Measurements from ENCODE around the gene STMN3. TPM values are rescaled to one million over a fixed set of nuclear protein-coding genes. Genes with fewer than 3 reads are reported as not detected.

The STMN3 gene
- 17.0 TPM for polyA plus RNA-seq (2013, experiment 1 of 2; ENCODE audit: insufficient read length)
- 17.0 TPM for polyA plus RNA-seq (2013, experiment 2 of 2; ENCODE audit: insufficient read length)

DNA sequence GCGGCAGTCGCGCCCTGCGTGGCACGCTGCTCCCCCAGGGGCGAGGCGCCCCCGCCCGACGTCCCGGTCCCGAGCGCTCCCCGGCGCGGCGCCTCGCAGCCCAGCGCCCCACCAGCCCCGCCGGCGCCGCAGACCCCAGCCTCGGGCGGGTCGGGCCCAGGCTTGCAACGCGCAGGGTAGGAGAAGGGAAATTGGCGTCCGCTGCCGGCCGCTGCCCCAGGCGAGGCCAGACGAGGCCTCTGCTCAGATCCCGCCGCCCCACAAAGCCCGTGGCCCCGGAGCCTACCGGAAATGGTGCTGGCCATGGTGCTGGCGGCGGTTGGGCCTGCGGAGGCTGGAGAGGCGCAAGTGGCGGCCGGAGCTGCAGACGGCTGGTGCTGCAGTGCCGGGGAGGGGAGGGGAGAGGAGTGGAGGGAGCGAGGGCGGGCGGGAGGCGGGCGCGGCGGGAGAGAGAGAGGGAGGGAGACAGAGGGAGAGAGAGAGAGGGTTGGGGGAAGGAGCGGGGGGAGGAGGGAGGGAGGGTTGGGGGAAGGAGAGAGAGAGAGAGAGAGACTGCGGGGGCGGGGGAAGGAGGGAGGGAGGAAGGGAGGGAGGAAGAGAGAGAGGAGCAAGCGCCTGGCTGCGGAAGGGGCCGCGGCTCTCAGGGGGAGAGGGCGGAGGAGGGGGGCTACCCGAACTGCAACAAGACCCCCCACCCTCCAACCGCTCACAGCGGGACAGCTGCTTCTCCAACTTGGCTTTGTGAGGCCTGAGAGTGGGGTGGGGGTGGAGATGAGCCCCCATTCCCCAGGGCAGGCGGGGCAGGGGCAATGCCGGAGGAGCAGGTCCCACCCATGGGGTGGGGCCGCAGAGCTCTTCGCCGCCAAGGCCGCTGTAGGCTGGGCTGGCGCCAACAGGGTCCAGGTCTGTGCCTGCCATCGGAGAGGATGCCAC lies at the start of gene STMN3:
Gene STMN3 (minus strand): TSS at position 384 of the 933 bp plus-strand sequence. CDS start 79 bp downstream, at position 305.
- peak; percentile 91 for DNase-seq

DNA sequence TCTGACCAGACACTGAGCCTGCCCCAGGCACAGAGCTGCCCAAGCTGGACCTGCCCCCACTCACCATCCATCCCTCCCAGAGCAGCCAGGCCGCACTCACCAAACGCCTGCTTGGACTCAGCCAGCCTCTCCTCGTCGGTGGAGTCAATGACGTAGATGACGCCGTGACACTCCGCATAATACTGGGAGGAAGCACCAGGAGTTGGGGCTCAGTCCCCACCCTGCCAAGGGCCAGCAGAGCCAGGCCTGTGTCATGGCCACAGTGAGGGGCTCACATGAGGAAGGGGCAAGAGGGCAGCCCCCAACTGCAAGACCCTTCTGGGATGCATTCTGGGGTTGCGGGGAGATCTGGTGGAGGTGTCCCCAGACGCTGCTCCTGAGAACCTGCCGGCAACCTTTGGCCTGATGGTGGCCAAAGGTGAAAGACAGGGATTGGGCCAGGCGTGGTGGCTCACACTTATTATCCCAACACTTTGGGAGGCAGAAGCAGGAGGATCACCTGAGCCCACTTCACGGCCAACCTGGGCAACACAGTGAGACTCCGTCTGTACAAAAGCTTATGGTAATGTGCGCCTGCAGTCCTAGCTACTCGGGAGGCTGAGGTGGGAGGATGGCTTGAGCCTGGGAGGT lies 48.9 kb upstream of the STMN3 start:
- no peak for DNase-seq

DNA sequence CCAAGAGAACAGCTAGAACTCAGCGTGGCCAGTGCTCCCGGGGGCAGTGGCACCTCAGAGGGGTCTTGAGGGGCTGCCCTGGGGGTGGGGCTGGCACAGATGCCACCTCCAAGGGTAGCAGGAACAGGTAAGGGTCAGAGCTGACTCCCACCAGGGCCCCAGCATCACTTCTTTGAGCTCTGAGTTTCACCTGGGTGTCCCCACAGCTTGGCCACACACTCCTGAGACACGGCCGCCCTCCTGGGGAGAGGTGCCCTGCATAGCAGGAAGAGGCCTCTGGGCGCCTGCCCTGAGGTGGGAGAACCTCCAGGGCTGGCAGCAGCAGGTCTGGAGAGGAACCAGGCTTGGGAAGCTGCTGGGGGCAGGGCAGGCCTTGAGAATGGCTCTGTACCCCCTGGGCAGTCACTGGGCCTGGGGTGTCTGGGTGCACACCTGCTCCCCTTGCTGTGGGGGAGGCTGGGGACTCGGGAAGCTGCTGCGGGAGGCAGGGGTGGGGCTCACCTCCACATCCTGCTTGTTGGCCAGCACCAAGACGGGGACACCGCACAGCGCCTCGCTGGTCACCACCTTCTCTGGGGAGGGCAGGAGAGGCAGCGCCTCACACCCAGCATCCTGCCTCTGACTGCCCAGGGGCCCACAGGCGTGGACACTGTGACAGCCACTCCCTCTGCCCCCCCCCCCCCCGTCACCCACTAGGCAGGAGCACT lies 48.3 kb upstream of the STMN3 start:
- no peak for DNase-seq

DNA sequence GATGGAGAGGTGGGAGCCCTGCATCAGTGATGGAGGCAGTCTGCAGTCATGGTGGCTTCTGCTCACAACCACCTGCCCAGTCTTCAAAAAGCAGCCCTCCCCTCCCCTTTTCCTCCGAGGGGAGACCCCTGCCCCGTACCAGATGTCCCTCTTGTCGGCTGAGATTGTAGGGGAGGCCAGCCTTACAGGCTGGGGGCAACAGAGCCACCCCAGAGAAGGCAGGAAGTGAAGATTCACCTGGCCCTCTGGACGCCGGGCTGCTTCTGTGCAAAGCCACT lies 47.8 kb upstream of the STMN3 start:
- DNase-seq: no peak

DNA sequence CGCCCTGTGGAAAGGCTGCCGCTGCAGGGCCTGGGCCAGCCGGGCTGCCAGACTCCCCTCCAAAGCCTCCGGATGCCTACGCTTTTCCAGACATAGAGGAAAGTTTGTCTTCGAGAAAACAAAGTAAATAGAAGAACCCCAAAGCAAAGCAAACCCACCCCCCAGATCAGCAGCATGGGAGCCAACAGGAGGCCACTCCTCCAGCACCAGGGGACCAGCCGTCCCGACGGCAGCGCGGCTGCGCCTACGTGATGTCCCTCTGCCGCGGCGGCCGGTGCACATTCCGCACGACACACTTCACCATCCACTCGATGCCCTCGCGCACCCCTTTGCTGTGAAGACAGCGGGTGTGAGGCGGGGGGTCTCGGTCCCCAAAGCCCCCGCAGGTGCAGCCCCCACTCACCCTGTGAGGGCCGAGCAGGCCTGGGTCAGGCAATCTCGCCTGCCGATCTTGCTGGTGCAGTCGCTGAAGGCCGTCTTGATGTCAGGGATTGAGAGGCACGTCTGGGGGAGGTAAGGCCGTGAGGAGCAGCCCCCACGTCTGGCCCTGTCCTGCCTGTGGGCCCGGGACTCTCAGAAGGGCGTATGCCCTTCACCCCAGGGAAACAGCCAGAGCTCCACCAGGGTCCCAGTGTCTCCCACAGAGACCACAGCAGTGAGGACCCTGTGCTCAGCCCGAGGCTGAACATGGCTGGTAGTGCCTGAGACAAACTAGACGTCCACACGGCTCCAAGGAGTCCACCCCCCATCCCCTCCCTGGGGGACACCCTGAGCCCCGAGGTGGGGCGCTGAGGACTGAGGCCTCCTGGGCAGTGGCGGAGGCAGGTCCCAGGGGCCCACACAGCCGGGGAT lies 47.2 kb upstream of the STMN3 start:
- DNase-seq: no peak

DNA sequence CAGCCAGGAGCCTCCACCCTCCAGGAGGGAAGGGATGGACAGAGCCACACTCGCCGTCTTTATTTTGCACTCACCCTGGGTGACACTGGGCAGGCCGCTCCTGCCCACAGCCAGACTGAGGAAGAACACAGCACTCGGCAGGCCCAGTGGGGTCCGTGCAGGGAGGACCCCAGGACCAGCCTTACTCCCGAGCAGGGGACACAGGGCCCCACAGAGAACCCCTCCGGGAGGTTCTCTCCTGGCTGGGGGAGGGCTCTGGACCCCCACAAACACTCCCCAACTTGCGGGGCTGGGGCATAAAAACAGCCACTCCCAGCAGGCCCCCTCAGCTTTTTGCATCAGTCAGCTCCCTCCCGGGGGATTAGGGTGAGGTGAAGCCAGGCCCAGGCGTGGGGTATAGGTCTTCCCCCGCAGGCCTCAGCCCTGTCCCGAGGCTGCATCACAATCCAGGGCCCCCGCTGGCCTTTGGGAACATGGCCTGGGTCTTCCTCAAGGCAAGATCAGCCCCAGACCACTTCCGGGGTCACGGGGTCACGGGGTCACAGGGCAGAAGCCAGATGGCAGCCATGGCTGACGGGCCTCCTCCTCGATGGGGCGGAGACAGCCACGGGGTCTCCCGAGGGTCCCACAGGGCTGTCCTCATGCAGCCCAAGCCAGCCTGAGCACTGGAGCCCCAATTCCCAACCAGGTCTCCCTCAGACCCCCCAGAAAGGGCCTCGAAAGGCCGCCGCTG lies 46.4 kb upstream of the STMN3 start:
- DNase-seq: no peak

DNA sequence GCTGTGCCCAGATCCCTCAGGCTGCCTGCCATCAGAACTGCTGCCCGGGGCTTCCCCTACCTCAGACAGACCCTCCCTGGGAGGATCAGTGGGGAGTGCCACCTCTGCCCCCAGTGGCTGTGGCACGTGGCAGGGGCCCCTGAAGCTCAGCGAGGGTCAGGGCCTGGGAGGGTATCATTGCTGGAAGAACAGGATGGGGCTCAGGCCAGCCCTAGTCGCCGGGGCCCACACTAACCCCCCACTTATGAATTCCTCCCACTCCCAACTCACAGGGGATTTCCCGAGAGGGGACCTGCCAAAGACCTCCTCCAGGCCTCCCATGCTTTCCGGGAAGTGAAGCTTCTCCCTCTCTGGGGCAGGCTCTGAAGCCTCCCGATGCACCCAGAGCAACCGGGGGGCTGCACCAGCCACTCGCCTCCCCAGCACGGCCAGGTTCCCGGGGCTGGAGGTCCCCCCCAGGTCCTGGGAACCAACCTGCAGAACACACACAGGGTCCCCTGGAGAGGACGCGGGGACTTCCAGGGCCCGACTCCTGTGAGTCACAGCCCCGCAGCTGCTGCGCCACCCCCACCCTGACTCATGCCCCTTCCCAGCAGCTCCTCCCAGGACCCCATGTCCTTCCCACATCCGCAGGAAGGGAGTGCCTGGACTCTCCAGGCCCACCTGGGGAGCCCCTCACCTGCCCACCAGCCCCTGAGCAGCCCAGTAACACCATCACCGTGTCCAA lies 45.7 kb upstream of the STMN3 start:
- peak; percentile 87 for DNase-seq

DNA sequence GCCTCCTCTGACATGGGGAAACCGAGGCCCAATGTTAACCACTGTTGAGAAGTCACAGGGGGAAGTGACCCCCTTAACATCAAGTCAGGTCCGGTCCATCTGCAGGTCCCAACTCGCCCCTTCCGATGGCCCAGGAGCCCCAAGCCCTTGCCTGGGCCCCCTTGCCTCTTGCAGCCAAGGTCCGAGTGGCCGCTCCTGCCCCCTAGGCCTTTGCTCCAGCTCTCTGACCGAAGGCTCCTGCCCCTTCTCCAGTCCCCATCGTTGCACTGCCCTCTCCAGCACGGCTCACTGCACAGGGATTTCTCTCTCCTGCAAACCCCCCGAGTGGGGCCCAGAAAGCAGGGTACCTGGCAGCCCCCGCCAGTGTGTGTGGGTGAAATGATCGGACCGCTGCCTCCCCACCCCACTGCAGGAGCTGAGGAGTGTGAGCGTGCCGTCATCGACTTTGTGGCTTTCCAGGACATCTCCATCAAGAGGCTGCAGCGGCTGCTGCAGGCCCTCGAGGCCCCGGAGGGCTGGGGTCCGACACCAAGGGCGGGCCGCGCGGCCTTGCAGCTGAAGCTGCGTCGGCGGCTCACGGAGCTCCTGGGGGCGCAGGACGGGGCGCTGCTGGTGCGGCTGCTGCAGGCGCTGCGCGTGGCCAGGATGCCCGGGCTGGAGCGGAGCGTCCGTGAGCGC lies 44.8 kb upstream of the STMN3 start:
- no peak for DNase-seq

DNA sequence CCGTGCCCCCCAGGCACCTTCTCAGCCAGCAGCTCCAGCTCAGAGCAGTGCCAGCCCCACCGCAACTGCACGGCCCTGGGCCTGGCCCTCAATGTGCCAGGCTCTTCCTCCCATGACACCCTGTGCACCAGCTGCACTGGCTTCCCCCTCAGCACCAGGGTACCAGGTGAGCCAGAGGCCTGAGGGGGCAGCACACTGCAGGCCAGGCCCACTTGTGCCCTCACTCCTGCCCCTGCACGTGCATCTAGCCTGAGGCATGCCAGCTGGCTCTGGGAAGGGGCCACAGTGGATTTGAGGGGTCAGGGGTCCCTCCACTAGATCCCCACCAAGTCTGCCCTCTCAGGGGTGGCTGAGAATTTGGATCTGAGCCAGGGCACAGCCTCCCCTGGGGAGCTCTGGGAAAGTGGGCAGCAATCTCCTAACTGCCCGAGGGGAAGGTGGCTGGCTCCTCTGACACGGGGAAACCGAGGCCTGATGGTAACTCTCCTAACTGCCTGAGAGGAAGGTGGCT lies 44.2 kb upstream of the STMN3 start:
- no peak for DNase-seq

DNA sequence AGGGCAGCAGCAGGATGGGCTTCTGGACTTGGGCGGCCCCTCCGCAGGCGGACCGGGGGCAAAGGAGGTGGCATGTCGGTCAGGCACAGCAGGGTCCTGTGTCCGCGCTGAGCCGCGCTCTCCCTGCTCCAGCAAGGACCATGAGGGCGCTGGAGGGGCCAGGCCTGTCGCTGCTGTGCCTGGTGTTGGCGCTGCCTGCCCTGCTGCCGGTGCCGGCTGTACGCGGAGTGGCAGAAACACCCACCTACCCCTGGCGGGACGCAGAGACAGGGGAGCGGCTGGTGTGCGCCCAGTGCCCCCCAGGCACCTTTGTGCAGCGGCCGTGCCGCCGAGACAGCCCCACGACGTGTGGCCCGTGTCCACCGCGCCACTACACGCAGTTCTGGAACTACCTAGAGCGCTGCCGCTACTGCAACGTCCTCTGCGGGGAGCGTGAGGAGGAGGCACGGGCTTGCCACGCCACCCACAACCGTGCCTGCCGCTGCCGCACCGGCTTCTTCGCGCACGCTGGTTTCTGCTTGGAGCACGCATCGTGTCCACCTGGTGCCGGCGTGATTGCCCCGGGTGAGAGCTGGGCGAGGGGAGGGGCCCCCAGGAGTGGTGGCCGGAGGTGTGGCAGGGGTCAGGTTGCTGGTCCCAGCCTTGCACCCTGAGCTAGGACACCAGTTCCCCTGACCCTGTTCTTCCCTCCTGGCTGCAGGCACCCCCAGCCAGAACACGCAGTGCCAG lies 43.6 kb upstream of the STMN3 start, which contains the start of gene TNFRSF6B:
Gene TNFRSF6B (plus strand): TSS at position 25 of the 729 bp plus-strand sequence. CDS start 116 bp downstream, at position 141.
- no peak for DNase-seq

DNA sequence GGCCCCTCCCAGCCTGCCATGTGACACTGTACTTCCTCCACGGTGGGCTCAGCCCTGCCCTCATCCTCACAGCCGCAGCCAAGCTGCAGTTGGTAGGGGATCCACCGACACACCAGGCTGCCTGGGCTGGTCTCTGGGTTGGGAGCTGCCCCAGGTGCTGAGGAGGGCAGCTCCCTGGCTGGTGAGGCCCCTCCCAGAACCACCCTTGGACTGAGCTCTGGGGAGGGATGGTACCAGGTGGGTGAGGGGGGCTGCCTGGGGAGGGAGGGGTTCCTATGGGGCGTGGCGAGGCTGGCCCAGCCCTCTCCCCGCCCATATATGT lies 43.0 kb upstream of the STMN3 start:
- no peak for DNase-seq

DNA sequence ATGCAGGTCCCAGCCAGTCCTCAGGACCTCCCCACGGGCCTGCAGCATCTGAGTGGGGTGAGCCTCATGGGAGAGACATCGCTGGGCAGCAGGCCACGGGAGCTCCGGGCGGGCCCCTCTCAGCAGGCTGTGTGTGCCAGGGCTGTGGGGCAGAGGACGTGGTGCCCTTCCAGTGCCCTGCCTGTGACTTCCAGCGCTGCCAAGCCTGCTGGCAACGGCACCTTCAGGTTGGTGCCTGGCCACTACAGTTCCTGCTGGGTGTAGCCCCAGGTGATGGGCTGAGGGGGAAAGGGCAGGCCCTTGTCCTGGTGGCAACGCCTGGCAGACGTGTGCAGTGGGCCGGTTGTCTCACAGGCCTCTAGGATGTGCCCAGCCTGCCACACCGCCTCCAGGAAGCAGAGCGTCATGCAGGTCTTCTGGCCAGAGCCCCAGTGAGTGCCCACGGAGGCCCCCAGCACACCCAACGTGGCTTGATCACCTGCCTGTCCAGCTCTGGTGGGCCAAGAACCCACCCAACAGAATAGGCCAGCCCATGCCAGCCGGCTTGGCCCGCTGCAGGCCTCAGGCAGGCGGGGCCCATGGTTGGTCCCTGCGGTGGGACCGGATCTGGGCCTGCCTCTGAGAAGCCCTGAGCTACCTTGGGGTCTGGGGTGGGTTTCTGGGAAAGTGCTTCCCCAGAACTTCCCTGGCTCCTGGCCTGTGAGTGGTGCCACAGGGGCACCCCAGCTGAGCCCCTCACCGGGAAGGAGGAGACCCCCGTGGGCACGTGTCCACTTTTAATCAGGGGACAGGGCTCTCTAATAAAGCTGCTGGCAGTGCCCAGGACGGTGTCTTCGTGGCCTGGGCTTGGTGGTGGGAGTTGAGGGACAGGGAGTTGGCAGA lies 42.4 kb upstream of the STMN3 start:
- DNase-seq: no peak

DNA sequence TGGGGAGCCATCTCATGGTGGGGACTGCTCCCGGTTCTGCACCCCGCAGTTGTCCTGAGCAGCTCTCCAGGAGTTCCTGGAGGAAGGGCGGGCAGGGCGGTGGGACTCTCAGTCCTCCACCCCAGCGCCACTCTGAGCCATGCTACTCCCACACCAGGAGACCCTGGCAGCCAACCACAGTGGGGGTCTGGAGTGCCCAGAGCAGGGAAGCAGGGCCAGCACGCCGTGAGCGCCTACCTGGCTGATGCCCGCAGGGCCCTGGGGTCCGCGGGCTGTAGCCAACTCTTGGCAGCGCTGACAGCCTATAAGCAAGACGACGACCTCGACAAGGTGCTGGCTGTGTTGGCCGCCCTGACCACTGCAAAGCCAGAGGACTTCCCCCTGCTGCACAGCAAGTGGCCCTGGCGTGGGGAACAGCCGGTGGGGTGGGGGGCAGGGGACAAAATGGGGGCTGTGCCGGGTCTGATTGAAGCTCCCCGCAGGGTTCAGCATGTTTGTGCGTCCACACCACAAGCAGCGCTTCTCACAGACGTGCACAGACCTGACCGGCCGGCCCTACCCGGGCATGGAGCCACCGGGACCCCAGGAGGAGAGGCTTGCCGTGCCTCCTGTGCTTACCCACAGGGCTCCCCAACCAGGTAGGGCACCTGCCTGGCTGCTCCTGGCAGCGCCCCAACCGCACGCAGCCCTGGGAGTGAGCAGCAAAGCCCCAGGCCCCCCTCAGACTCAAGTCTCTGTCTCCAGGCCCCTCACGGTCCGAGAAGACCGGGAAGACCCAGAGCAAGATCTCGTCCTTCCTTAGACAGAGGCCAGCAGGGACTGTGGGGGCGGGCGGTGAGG lies 41.6 kb upstream of the STMN3 start:
- DNase-seq: no peak

DNA sequence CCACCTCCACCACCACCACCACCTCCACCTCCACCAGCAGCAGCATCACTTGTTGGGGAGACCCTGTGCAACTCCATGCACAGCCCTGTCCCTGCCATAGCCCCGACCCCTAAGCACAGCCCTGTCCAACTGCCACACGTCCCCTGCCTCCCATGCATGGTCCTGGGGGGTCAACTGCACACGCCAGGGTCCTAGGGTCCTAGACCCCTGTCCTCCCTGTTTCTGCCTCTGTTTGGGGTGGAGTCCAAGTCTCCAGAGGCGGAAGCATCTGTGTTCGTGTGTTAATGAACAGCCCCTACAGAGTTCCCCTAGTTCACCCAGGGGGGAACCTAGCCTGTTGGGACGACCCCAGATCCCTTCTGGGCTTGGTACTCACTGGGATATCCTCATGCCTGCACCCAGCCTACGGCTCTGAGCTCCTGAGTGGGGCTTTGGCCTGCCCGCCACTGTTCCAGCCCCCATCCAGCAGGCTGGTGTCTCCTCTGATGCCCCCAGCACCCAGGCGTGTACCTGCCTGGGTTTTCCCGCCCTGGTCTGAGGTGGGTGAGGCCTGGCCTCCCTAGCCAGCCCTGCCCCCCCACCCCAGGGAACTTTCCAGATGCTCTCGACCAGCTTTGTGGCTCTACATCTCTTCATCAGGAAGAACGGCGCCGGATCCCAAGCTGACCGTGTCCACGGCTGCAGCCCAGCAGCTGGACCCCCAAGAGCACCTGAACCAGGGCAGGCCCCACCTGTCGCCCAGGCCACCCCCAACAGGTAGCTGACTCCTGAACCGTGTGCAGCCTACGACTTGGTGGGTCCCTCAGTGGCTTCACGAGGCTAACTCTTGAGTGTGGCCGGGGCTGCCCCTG lies 40.7 kb upstream of the STMN3 start:
- no peak for DNase-seq

DNA sequence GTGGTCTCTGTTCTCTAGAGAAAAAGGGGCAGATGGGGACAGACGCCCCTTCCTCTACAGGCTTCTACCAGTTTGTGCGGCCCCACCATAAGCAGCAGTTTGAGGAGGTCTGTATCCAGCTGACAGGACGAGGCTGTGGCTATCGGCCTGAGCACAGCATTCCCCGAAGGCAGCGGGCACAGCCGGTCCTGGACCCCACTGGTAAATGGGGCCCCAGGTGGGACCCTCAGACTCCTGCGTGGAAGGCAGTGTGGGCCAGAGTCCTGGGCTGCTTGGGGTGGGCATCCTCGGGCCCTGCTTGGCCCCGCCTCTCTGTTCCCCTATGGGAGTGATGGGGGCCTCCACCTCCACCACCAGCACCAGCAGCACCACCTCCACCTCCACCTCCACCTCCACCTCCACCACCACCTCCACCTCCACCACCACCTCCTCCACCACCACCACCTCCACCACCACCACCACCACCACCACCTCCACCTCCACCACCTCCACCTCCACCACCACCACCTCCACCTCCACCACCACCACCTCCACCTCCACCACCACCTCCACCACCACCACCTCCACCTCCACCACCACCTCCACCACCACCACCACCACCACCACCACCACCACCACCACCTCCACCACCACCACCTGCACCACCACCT lies 40.0 kb upstream of the STMN3 start:
- DNase-seq: no peak

All from fibroblast of skin of scalp (primary cell).